PC-3 (cell line): ENCODE results near the gene SOX6. TPM values are rescaled to one million over a fixed set of nuclear protein-coding genes. Genes with fewer than 3 reads are reported as not detected.

Experiments
- ATAC-seq: fragments of 200-7000 bp; cut with Tn5 transposase; 2 replicates; pipeline ENCODE4 v1.9.1; 2020; ENCODE audit warnings: mild to moderate bottlenecking, moderate library complexity
- BruUV-seq: library from RNA; stranded (reverse); fragments of 400-500 nt; replicated peaks from 2 replicates; lab custom pipeline; 2021; lab: Mats Ljungman, UMichigan
- CTCF ChIA-PET: fragments of 300-600 bp; sonication (Branson Sonifier 250); formaldehyde crosslinking; loops from one replicate; lab custom pipeline; 2022; ENCODE audit warnings: antibody characterized with exemption; lab: Charles Lee
- POLR2A ChIA-PET: fragments of 300-600 bp; sonication (Branson Sonifier 250); formaldehyde crosslinking; loops from one replicate; lab custom pipeline; 2022; ENCODE audit warnings: antibody characterized with exemption; ENCODE audit not compliant: unreplicated experiment; lab: Charles Lee
- DNase-seq: peaks from one replicate; pipeline ENCODE4 v3.0.0-alpha.2; 2015
- H2AFZ ChIP-seq: fragments of 300-600 bp; sonication (generic); 2 replicates; pipeline ENCODE4 v1.6.0; 2016; ENCODE audit warnings: antibody characterized with exemption, low read length
- H3F3A ChIP-seq: fragments of 300-600 bp; sonication (generic); one replicate; pipeline ENCODE4 v1.6.0; 2017; ENCODE audit warnings: antibody characterized with exemption, low read length, control low read depth, mild to moderate bottlenecking; ENCODE audit not compliant: unreplicated experiment
- H3K27ac ChIP-seq: fragments of 300-600 bp; sonication (generic); 2 replicates; pipeline ENCODE4 v1.5.1; 2016; ENCODE audit warnings: mild to moderate bottlenecking, low read length
- H3K27me3 ChIP-seq: fragments of 300-600 bp; sonication (generic); 2 replicates; pipeline ENCODE4 v1.6.1; 2016; ENCODE audit warnings: low read length, mixed read lengths
- H3K36me3 ChIP-seq: fragments of 300-600 bp; sonication (generic); 2 replicates; pipeline ENCODE4 v1.6.1; 2016; ENCODE audit warnings: low read depth, mixed run types, low read length, mixed read lengths
- H3K4me1 ChIP-seq: fragments of 300-600 bp; sonication (generic); 2 replicates; pipeline ENCODE4 v1.5.1; 2016; ENCODE audit warnings: low read length; ENCODE audit not compliant: insufficient read depth
- H3K4me2 ChIP-seq: fragments of 300-600 bp; sonication (generic); 2 replicates; pipeline ENCODE4 v1.6.0; 2016; ENCODE audit warnings: low read length
- H3K4me3 ChIP-seq: fragments of 300-600 bp; sonication (generic); 2 replicates; pipeline ENCODE4 v1.5.1; 2016; ENCODE audit warnings: mild to moderate bottlenecking, low read length, mixed read lengths
- H3K79me2 ChIP-seq: fragments of 300-600 bp; sonication (generic); 2 replicates; pipeline ENCODE4 v1.6.1; 2017; ENCODE audit warnings: low read length, mixed read lengths
- H3K9ac ChIP-seq: fragments of 300-600 bp; sonication (generic); 2 replicates; pipeline ENCODE4 v1.6.0; 2016; ENCODE audit warnings: mild to moderate bottlenecking, low read length
- H3K9me2 ChIP-seq: fragments of 300-600 bp; sonication (generic); replicated peaks from 2 replicates; pipeline ENCODE4 v1.6.1; 2016; ENCODE audit warnings: mixed run types, low read length, mixed read lengths
- H3K9me3 ChIP-seq: fragments of 300-600 bp; sonication (generic); 2 replicates; pipeline ENCODE4 v1.6.1; 2016; ENCODE audit warnings: low read length, mixed read lengths
- H4K20me1 ChIP-seq: fragments of 300-600 bp; sonication (generic); 2 replicates; pipeline ENCODE4 v1.6.1; 2016; ENCODE audit warnings: low read length, mixed read lengths
- EZH2 ChIP-seq: fragments of 300-600 bp; sonication (generic); IDR thresholded peaks from one replicate; pipeline ENCODE4 v1.6.1; 2017; ENCODE audit warnings: antibody characterized with exemption, mild to moderate bottlenecking, low read length; ENCODE audit not compliant: unreplicated experiment
- EZH2phosphoT487 ChIP-seq: fragments of 300-600 bp; sonication (generic); IDR thresholded peaks from 2 replicates; pipeline ENCODE4 v1.6.1; 2018; ENCODE audit warnings: mild to moderate bottlenecking, antibody characterized with exemption, low read length, borderline replicate concordance
- intact Hi-C: fragments of 100-400 bp; cut with micrococcal nuclease; formaldehyde crosslinking; loops from 2 replicates; pipeline ENCODE4 v1.9.0; 2023
- total RNA-seq: library from RNA; depleted of rRNA; stranded (reverse); fragments of >200 nt; gene quantifications from 2 replicates; pipeline ENCODE4 v1.2.3, GENCODE V29; 2014
- TF ChIP-seq, protein P1 (sequence below): fragments of 300-600 bp; sonication (generic); conservative IDR thresholded peaks from 2 replicates; pipeline ENCODE4 v1.5.1; 2017; ENCODE audit warnings: antibody characterized with exemption, low read depth, mild to moderate bottlenecking, low read length

Gene SOX6
- total RNA-seq, 1 experiment from 2014 or later = not detected

DNA sequence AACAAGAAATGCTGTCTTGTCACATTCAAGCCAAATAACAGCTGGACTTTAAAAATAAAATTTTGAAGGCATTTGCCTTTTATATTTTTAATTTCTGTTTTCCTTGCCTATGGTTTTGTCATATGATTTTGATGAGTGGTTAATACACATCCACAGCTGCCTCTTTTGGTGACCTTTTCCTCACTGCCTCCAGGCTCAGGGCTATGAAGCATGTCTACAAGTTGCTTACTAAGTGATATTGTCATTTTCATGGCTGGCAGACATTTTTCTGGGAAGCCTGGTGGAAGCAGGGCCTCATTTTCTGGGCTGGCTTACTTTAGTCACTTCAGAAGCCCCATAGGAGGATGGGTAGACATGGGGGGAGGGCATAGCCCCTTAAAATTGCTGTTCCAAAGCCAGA lies 344.9 kb downstream of the SOX6 start:
- Histone ChIP-seq H3K9me3 (no peaks in the 10 kb centered on the region), H3K4me1 (no peaks in the 10 kb centered on the region), H3K9me2 (no peaks in the 10 kb centered on the region), H3K27ac (no peak overlapping the region), H3K4me3 (no peak overlapping the region), H3K4me2 (no peak overlapping the region), H4K20me1 (no peaks in the 10 kb centered on the region), H3K9ac (no peak overlapping the region), H3F3A (no peaks in the 10 kb centered on the region), H3K79me2 (no peaks in the 10 kb centered on the region), H3K27me3 (peaks cover 12% of the 10 kb centered on the region; the same call in 1 of the 2 replicates), H3K36me3 (no peaks in the 10 kb centered on the region), H2AFZ (no peak overlapping the region)
- DNase-seq = no peak
- ChIA-PET POLR2A (no interaction called here), CTCF (no interaction called here)
- no peak for ATAC-seq
- no TSS peak for BruUV-seq
- TF ChIP-seq, protein P1, sequence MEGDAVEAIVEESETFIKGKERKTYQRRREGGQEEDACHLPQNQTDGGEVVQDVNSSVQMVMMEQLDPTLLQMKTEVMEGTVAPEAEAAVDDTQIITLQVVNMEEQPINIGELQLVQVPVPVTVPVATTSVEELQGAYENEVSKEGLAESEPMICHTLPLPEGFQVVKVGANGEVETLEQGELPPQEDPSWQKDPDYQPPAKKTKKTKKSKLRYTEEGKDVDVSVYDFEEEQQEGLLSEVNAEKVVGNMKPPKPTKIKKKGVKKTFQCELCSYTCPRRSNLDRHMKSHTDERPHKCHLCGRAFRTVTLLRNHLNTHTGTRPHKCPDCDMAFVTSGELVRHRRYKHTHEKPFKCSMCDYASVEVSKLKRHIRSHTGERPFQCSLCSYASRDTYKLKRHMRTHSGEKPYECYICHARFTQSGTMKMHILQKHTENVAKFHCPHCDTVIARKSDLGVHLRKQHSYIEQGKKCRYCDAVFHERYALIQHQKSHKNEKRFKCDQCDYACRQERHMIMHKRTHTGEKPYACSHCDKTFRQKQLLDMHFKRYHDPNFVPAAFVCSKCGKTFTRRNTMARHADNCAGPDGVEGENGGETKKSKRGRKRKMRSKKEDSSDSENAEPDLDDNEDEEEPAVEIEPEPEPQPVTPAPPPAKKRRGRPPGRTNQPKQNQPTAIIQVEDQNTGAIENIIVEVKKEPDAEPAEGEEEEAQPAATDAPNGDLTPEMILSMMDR = no peak
- TF ChIP-seq EZH2 = no peak
- no peak for TF ChIP-seq EZH2phosphoT487
- intact Hi-C loops = no loop called here

DNA sequence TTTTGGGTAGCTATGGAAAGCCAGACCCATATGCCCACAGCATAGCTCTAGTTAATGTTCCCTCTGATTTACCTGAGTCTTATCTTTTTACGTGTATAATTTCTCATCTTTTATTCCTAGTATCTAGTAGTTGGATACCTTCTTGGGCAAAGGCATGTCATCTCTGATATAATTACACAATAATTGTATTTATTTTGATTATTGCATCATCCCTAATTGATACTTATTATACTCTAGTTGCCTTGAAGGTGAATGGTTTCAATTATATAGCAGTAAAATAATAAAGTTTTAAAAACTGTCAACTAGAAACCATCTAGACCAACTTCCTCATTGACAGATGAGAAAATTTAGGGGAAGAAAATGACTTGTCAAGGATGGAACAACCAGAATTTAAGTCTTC lies 347.3 kb downstream of the SOX6 start:
- no peaks in the 10 kb centered on the region for H3K27me3 ChIP-seq
- H3F3A ChIP-seq = no peaks in the 10 kb centered on the region
- TF ChIP-seq, protein P1 = no peak
- TF ChIP-seq EZH2phosphoT487 (no peak), EZH2 (no peak)
- DNase-seq (no peak), ATAC-seq (no peak)
- H3K79me2 ChIP-seq = no peaks in the 10 kb centered on the region
- no peak overlapping the region for H3K9ac ChIP-seq
- intact Hi-C loops = no loop called here
- no peaks in the 10 kb centered on the region for H3K9me3 ChIP-seq
- no peak overlapping the region for H2AFZ ChIP-seq
- H3K36me3 ChIP-seq = no peaks in the 10 kb centered on the region
- BruUV-seq = no TSS peak
- H3K27ac ChIP-seq = no peak overlapping the region
- H3K4me1 ChIP-seq = no peaks in the 10 kb centered on the region
- POLR2A ChIA-PET = no interaction called here
- H3K4me2 ChIP-seq = no peak overlapping the region
- H4K20me1 ChIP-seq = no peaks in the 10 kb centered on the region
- H3K4me3 ChIP-seq = no peak overlapping the region
- CTCF ChIA-PET = no interaction called here
- no peaks in the 10 kb centered on the region for H3K9me2 ChIP-seq

- Histone ChIP-seq H3K79me2 (no peaks in the 10 kb centered on the region), H3K27ac (no peak overlapping the region), H3K27me3 (no peaks in the 10 kb centered on the region), H3F3A (no peaks in the 10 kb centered on the region), H3K4me2 (no peak overlapping the region), H3K4me3 (no peak overlapping the region), H3K4me1 (no peaks in the 10 kb centered on the region), H2AFZ (no peak overlapping the region), H3K9me3 (no peaks in the 10 kb centered on the region), H4K20me1 (no peaks in the 10 kb centered on the region), H3K36me3 (no peaks in the 10 kb centered on the region), H3K9ac (no peak overlapping the region), H3K9me2 (no peaks in the 10 kb centered on the region)
- intact Hi-C loops = no loop called here
- ATAC-seq (no peak), DNase-seq (no peak)
- ChIA-PET CTCF (no interaction called here), POLR2A (no interaction called here)
- no peak for TF ChIP-seq EZH2
- no peak for TF ChIP-seq EZH2phosphoT487
- TF ChIP-seq, protein P1 = no peak
- no TSS peak for BruUV-seq
Observed at GRCh38 chr11:16007514-16007913, 348.8 kb downstream of the SOX6 start.
